ENCODE results near the gene SLC24A3.

DNA sequence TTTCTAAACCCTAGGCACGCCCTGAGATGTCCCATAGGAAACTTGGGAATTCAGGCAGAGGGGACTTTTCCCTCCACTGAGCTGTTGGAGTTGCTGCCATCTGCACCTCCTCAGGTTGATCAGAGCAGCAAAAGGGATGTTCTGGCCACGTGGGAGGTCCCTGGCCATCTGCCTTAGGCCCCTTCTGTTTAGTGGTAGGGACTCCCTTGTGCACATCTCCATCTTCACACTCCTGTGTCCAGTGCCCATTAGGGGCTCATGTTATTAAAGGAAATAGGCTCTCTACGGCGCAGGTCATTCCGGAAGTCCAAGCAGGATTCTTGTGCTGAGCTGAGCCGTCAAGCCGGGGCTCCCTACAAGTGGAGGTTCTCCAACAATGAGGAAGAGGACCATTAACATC is 307.8 kb downstream of the SLC24A3 start:
- TF ChIP-seq, protein P1, sequence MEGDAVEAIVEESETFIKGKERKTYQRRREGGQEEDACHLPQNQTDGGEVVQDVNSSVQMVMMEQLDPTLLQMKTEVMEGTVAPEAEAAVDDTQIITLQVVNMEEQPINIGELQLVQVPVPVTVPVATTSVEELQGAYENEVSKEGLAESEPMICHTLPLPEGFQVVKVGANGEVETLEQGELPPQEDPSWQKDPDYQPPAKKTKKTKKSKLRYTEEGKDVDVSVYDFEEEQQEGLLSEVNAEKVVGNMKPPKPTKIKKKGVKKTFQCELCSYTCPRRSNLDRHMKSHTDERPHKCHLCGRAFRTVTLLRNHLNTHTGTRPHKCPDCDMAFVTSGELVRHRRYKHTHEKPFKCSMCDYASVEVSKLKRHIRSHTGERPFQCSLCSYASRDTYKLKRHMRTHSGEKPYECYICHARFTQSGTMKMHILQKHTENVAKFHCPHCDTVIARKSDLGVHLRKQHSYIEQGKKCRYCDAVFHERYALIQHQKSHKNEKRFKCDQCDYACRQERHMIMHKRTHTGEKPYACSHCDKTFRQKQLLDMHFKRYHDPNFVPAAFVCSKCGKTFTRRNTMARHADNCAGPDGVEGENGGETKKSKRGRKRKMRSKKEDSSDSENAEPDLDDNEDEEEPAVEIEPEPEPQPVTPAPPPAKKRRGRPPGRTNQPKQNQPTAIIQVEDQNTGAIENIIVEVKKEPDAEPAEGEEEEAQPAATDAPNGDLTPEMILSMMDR (IDR thresholded peaks at IDR 0.05; ENCODE audit: low read depth, low read length, poor library complexity, severe bottlenecking): no peak
- TF ChIP-seq EZH2phosphoT487 (IDR thresholded peaks at IDR 0.05; ENCODE audit: borderline replicate concordance, low read length): no peak

All from DOHH2 (cell line).